ENCODE measurements around the gene ESYT1. TPM values are rescaled to one million over a fixed set of nuclear protein-coding genes. Genes with fewer than 3 reads are reported as not detected.

The ESYT1 gene
- total and polyA plus RNA-seq, 10 of the 15 experiments (the other 5 are each of a cell fraction or from before 2014, with no cell fraction given): 47.5 to 120 (median 87.1) TPM

- TF ChIP-seq ZBTB11 (CRISPR knock-in tag; IDR thresholded peaks at IDR 0.05) (no peak), CREB1 (IDR thresholded peaks at IDR 0.05; ENCODE audit: low read depth) (no peak), ZBED1 (IDR thresholded peaks at IDR 0.05; ENCODE audit: borderline replicate concordance) (no peak), SPI1 (IDR thresholded peaks at IDR 0.05; ENCODE audit: borderline replicate concordance, insufficient read depth, low read depth, low read length) (no peak)
- TF ChIP-seq, protein P1, sequence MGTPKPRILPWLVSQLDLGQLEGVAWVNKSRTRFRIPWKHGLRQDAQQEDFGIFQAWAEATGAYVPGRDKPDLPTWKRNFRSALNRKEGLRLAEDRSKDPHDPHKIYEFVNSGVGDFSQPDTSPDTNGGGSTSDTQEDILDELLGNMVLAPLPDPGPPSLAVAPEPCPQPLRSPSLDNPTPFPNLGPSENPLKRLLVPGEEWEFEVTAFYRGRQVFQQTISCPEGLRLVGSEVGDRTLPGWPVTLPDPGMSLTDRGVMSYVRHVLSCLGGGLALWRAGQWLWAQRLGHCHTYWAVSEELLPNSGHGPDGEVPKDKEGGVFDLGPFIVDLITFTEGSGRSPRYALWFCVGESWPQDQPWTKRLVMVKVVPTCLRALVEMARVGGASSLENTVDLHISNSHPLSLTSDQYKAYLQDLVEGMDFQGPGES (IDR thresholded peaks at IDR 0.05): no peak
Observed at GRCh38 chr12:56129942-56130495, 2.0 kb downstream of the ESYT1 start (continued).

DNA sequence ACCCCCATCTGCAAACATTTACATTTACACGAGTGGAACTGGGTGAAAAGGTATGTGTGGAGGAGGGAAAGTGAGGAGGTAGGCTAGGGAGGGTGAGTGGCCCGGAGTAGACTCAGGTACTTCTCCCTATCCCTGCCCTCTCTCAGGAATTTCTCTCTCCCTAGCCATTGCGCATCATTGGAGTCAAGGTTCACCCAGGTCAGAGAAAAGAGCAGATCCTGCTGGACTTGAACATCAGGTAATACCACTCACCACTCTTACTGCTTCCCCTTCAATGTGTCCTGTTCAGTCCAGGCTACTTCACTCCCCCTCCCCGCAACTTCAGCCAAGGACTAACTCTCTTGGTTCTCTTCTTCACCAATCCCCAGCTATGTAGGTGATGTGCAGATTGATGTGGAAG lies 2.8 kb downstream of the ESYT1 start:
- ATAC-seq: no peak
- SMC1A ChIA-PET (ENCODE audit: uncharacterized antibody, unreplicated experiment): interaction anchor here (1.3 to 1.5 kb wide), 2 partner anchors 12 to 58 kb away, joined by 4 to 6 read pairs; partner anchors contain the start of gene ZC3H10
- WGBS (ENCODE audit: insufficient coverage, insufficient replicate concordance, low lambda C conversion rate, missing lambda C conversion rate): 83% methylated on average over 4 of the region's 4 CpGs
- no peak overlapping the region; the same call in 1 of the 2 replicates for H3K9ac ChIP-seq (ENCODE audit: control insufficient read depth, insufficient read depth, low read length)
- no peak overlapping the region for H3K4me2 ChIP-seq (ENCODE audit: control insufficient read depth, insufficient read depth)
- in situ Hi-C loops (cut with MboI) (loop anchor here (5.0 kb wide), 1 partner anchor 56 kb away; the partner anchor contains the start of gene SMARCC2), intact Hi-C loops (cut with micrococcal nuclease; ENCODE audit: unreplicated experiment) (no loop called here)
- peaks cover 14 to 16% of the 10 kb centered on the region in 2 experiments for H3K36me3 ChIP-seq (ENCODE audit: control insufficient read depth in 2 of 2, insufficient read depth in 2 of 2, low read length in 1 of 2)
- no peak overlapping the region for H2AFZ ChIP-seq (ENCODE audit: control insufficient read depth, low read depth, low read length)
- peaks cover 21% of the 10 kb centered on the region for H3K79me2 ChIP-seq (ENCODE audit: control insufficient read depth, insufficient read depth, low read length)
- POLR2A ChIA-PET: interaction anchor here (0.6 to 1.4 kb wide), 3 partner anchors 20 to 91 kb away, joined by 4 to 9 read pairs (median 7); partner anchors contain the start of gene RNF41
- BruUV-seq (replicated peaks): no TSS peak
- H3K27me3 ChIP-seq (replicated peaks in 1 of 2; ENCODE audit: control insufficient read depth in 2 of 2, insufficient read depth in 2 of 2, low read length in 1 of 2): no peaks in the 10 kb centered on the region
- H3K4me3 ChIP-seq: no peak overlapping the region
- TF ChIP-seq ZZZ3 (IDR thresholded peaks at IDR 0.05; ENCODE audit: control insufficient read depth, insufficient read length, low read depth) (no peak), MEF2A (IDR thresholded peaks at IDR 0.05; ENCODE audit: insufficient read depth, low read depth, low read length) (no peak), ZNF217 (IDR thresholded peaks at IDR 0.05) (no peak), LARP7 (IDR thresholded peaks at IDR 0.05) (no peak)
- no peak for DNase-seq (ENCODE audit: low read depth, low spot score)
- CTCF ChIA-PET: interaction anchor here (0.6 to 10.3 kb wide), 2 partner anchors 58 to 308 kb away, joined by 3 to 129 read pairs; partner anchors contain the start of gene SMARCC2
- H4K20me1 ChIP-seq (ENCODE audit: control insufficient read depth, insufficient read depth): no peaks in the 10 kb centered on the region
- no peaks in the 10 kb centered on the region for H3K9me3 ChIP-seq (replicated peaks; ENCODE audit: control insufficient read depth, insufficient read depth, low read length)
- FAIRE-seq: no peak
- peaks cover 21% of the 10 kb centered on the region for H3K4me1 ChIP-seq (ENCODE audit: control insufficient read depth, insufficient read depth, low read length)
- H3K27ac ChIP-seq (ENCODE audit: control insufficient read depth, insufficient read depth): no peak overlapping the region
- RAD21 ChIA-PET (ENCODE audit: unreplicated experiment): no interaction called here
